DMS53 (cell line): ENCODE measurements around the gene RAB11FIP4.

ENCODE experiments used
- DNase-seq: peaks from one replicate; lab custom pipeline; 2025; lab: John Stamatoyannopoulos, UW

RAB11FIP4 gene

GRCh38 chr17:31488264-31488981 is 96.9 kb downstream of the RAB11FIP4 start:
- DNase-seq, result peak; percentile 79

GRCh38 chr17:31488982-31489294 is 97.5 kb downstream of the RAB11FIP4 start:
- DNase-seq, result no peak

GRCh38 chr17:31489295-31490018 is 98.0 kb downstream of the RAB11FIP4 start:
- DNase-seq, result peak; percentile 71

GRCh38 chr17:31490019-31490650 is 98.7 kb downstream of the RAB11FIP4 start:
- no peak for DNase-seq

GRCh38 chr17:31490671-31491375 is 99.3 kb downstream of the RAB11FIP4 start:
- DNase-seq, result no peak

- DNase-seq, result no peak
Measured at GRCh38 chr17:31491376-31492131, 100.1 kb downstream of the RAB11FIP4 start.

GRCh38 chr17:31492206-31492605 is 100.7 kb downstream of the RAB11FIP4 start:
- DNase-seq, result no peak

- no peak for DNase-seq
Measured at GRCh38 chr17:31492880-31493655, 101.6 kb downstream of the RAB11FIP4 start.

GRCh38 chr17:31493656-31494155 is 102.2 kb downstream of the RAB11FIP4 start:
- DNase-seq, result no peak

- no peak for DNase-seq
Measured at GRCh38 chr17:31494259-31495021, 103.0 kb downstream of the RAB11FIP4 start.

- no peak for DNase-seq
Measured at GRCh38 chr17:31495022-31495885, 103.8 kb downstream of the RAB11FIP4 start.

GRCh38 chr17:31496097-31496496 is 104.6 kb downstream of the RAB11FIP4 start:
- DNase-seq, result no peak

- no peak for DNase-seq
Measured at GRCh38 chr17:31496601-31497000, 105.1 kb downstream of the RAB11FIP4 start.

- no peak for DNase-seq
Measured at GRCh38 chr17:31497431-31497830, 106.0 kb downstream of the RAB11FIP4 start.

- no peak for DNase-seq
Measured at GRCh38 chr17:31497994-31498826, 106.7 kb downstream of the RAB11FIP4 start.

- DNase-seq, result peak; percentile 30
Measured at GRCh38 chr17:31499771-31500554, 108.5 kb downstream of the RAB11FIP4 start.

- no peak for DNase-seq
Measured at GRCh38 chr17:31506517-31506916, 115.0 kb downstream of the RAB11FIP4 start.
